T-helper 1 cell treated with Interleukin-12 subunit alpha and Interleukin-12 subunit beta and Interleukin-4 antibody, amounts not matched to agents 30 μg/mL and 1 μg/mL, for 36 hours (primary cell): Measurements from ENCODE around the gene ASIC4.

Experiments
- H3K27ac Mint-ChIP-seq: one replicate; pipeline ENCODE4 v1.8.0; 2021; ENCODE audit warnings: mild to moderate bottlenecking, mixed read lengths
- H3K27me3 Mint-ChIP-seq: one replicate; pipeline ENCODE4 v1.8.0; 2021; ENCODE audit warnings: low read depth, mixed read lengths
- H3K36me3 Mint-ChIP-seq: one replicate; pipeline ENCODE4 v1.8.0; 2021; ENCODE audit warnings: low read depth, mixed read lengths
- H3K4me1 Mint-ChIP-seq: one replicate; pipeline ENCODE4 v1.8.0; 2021; ENCODE audit warnings: low read depth, mixed read lengths
- H3K4me3 Mint-ChIP-seq: one replicate; pipeline ENCODE4 v1.8.0; 2021; ENCODE audit warnings: mild to moderate bottlenecking, moderate library complexity, mixed read lengths
- H3K9me3 Mint-ChIP-seq: one replicate; pipeline ENCODE4 v1.8.0; 2021; ENCODE audit warnings: mixed read lengths

Gene ASIC4

DNA sequence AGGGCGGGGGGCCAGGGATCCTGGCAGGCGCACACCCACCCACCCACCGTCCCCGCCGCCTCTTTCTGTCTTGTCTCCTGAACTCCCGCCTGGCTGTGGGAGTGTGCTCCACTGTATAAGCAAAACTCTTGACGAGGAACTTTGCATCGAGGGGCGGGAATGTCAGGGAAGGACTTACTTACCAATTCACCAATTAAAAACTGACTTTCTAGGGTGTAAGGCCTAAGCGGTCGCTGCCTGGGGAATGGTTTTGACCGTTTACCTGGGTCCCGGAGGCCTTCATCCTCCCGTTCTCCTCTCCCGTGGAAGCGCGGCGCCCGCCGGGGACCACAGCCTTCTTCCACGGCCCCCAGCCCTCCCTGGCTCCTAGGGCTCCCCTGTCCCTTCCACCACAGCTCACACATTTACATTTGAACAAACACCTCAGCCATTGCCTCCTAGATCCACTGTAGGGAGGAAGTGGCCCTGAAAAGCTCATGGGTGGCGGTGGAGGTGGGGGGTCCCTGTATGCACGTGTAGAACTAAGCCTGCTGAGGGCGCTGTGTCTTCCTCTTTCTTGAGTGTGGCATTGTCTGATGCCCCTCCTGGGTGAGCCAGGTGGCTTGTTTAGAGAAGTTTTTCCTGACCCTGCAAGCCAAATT, 8.9 kb downstream of the ASIC4 start:
- H3K36me3 Mint-ChIP-seq: no peaks in the 10 kb centered on the region

GRCh38 chr2:219524817-219525216, 10.5 kb downstream of the ASIC4 start:
- H3K4me1 Mint-ChIP-seq: no peaks in the 10 kb centered on the region
- peaks cover 87% of the 10 kb centered on the region for H3K27me3 Mint-ChIP-seq
- H3K9me3 Mint-ChIP-seq: no peaks in the 10 kb centered on the region
- no peak overlapping the region for H3K4me3 Mint-ChIP-seq
- no peak overlapping the region for H3K27ac Mint-ChIP-seq
- no peaks in the 10 kb centered on the region for H3K36me3 Mint-ChIP-seq

More for the DNA sequence above, 8.9 kb downstream of the ASIC4 start:
- H3K27me3 Mint-ChIP-seq: peaks cover 80% of the 10 kb centered on the region
- no peak overlapping the region for H3K4me3 Mint-ChIP-seq
- no peaks in the 10 kb centered on the region for H3K9me3 Mint-ChIP-seq
- no peak overlapping the region for H3K27ac Mint-ChIP-seq
- H3K4me1 Mint-ChIP-seq: no peaks in the 10 kb centered on the region

GRCh38 chr2:219525533-219526232, 11.4 kb downstream of the ASIC4 start:
- Mint-ChIP-seq H3K4me1 (no peaks in the 10 kb centered on the region), H3K27me3 (peaks cover 87% of the 10 kb centered on the region), H3K9me3 (no peaks in the 10 kb centered on the region), H3K36me3 (no peaks in the 10 kb centered on the region), H3K4me3 (no peak overlapping the region), H3K27ac (no peak overlapping the region)

DNA sequence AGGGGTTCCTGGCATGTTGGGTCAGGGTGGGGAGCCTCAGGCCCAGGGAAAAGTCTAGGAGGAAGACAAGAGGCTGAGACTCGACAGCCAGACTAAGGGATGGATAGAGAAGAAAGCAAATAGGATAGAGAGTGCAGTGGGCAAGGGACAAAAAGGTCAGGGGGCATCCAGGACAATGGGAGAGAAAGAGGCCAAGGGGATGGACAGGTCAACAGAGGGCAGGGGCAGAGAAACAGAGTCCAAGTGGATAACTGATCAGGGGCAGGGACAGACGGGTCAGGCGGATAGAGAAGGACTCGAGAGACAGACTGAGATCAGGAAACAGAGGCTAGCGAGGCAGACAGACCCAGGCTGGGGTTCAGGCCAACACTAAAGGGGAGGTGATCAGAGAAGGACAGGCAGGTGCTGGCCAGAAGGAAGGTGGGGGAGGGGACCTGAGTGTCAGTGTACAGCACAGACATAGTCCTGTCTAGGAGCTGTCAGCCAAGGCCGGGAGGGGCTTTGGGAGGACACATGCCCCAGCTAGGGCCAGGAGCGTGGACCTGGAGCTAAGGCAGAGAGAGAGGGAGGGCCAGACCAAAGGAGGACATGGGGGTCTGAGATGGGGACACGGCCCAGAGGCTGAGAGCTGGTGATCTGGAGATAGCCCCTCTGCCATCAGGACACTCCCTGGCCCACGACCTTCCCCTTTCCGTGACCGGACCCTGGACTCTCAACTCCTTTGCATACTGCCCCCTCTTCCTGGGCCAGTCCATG, 12.2 kb downstream of the ASIC4 start:
- no peaks in the 10 kb centered on the region for H3K9me3 Mint-ChIP-seq
- H3K27me3 Mint-ChIP-seq: peaks cover 87% of the 10 kb centered on the region
- no peaks in the 10 kb centered on the region for H3K36me3 Mint-ChIP-seq
- no peaks in the 10 kb centered on the region for H3K4me1 Mint-ChIP-seq
- no peak overlapping the region for H3K4me3 Mint-ChIP-seq
- no peak overlapping the region for H3K27ac Mint-ChIP-seq

- H3K4me3 Mint-ChIP-seq: no peak overlapping the region
- no peak overlapping the region for H3K27ac Mint-ChIP-seq
- H3K27me3 Mint-ChIP-seq: peaks cover 82% of the 10 kb centered on the region
- H3K9me3 Mint-ChIP-seq: no peaks in the 10 kb centered on the region
- H3K36me3 Mint-ChIP-seq: no peaks in the 10 kb centered on the region
- H3K4me1 Mint-ChIP-seq: no peaks in the 10 kb centered on the region
Observed at GRCh38 chr2:219527076-219527394, 12.8 kb downstream of the ASIC4 start.

DNA sequence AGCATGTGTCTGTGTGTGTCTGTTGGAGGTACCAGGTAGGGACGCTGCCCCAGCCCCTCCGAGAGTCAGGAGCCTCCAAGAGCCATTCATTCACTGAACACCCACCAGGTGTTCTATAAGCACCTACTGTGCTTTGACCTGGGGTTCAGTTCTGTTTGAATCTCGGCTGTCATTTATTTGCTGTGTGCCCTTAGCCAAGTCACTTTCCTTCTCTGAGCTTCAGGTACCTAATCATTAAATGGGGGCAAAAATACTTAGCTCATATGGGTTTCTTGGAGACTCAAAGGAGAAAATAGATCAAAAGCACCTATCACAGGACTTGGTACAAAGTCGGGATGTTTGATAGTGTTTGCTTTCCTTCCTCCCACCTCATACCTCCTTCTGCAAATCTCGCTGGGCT, 13.2 kb downstream of the ASIC4 start:
- H3K36me3 Mint-ChIP-seq: no peaks in the 10 kb centered on the region
- H3K4me3 Mint-ChIP-seq: no peak overlapping the region
- no peaks in the 10 kb centered on the region for H3K4me1 Mint-ChIP-seq
- H3K9me3 Mint-ChIP-seq: no peaks in the 10 kb centered on the region
- H3K27me3 Mint-ChIP-seq: peaks cover 80% of the 10 kb centered on the region
- no peak overlapping the region for H3K27ac Mint-ChIP-seq

DNA sequence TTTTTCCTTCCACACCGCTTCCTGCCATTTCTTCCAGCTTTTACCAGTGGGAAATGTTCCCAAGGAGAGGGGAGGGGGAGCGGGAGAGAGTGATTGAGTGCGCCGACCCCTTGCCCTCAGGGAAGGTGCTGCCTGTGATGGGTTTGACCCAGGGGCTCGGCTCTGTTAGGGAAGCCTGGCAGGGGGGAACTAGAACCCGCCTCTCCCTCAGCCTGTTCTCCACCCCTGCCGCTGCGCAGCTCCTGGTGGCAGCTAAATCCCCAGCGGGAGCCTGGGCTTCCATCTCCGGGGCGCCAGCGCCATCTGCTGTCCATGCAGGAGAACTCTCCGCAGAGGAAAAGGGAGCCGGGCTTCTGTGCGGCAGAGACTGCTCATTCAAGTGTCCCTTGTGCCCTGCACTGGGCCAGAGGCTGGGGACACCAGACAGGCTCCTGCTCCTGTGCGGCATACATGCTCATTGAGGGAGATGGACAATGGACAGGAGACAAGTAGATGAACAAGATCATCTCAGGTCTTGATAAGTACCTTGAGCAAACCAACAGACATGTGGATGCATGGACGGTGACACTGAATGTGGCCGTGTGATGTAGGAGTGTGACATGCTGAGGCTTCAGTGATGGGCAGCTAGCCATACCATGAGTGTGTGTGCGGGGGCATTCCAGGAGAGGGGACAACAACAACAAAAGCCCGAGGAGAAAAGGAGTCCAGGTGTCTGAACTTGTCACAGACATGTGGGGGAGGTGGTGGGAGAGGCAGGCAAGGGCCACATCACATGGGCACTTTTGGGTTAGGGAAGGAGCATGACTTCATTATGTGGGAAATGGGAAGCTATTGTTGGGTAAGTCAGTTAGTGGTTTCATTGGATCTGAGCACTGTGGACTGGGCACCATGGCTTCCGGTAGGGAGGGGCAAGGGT, 16.0 kb downstream of the ASIC4 start:
- H3K4me3 Mint-ChIP-seq: no peak overlapping the region
- peaks cover 58% of the 10 kb centered on the region for H3K27me3 Mint-ChIP-seq
- no peaks in the 10 kb centered on the region for H3K36me3 Mint-ChIP-seq
- no peaks in the 10 kb centered on the region for H3K4me1 Mint-ChIP-seq
- no peaks in the 10 kb centered on the region for H3K9me3 Mint-ChIP-seq
- H3K27ac Mint-ChIP-seq: no peak overlapping the region

DNA sequence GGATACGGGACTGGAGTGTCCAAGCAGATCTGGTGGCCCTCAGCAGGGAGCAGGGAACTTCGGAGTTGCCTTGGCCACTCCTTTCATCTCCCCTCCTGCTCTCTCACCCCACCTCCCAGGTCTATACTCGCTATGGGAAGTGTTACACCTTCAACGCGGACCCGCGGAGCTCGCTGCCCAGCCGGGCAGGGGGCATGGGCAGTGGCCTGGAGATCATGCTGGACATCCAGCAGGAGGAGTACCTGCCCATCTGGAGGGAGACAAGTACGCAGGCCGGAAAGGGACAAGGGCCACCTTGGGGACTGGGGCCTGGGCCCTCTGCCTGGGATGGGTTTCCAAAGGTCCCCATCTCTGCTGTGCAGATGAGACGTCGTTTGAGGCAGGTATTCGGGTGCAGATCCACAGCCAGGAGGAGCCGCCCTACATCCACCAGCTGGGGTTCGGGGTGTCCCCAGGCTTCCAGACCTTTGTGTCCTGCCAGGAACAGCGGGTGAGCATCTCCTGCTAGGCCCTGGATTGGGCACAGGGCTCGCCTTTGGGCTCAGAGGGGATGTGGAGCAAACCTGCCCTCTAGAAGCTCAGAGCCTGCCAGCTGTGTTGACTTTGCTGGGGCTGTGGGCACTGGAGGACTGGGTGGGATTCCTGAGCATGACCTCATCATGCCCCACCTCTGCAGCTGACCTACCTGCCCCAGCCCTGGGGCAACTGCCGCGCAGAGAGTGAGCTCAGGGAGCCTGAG, 17.5 kb downstream of the ASIC4 start:
- no peaks in the 10 kb centered on the region for H3K36me3 Mint-ChIP-seq
- H3K4me1 Mint-ChIP-seq: no peaks in the 10 kb centered on the region
- H3K27ac Mint-ChIP-seq: no peak overlapping the region
- no peak overlapping the region for H3K4me3 Mint-ChIP-seq
- H3K27me3 Mint-ChIP-seq: peaks cover 45% of the 10 kb centered on the region
- no peaks in the 10 kb centered on the region for H3K9me3 Mint-ChIP-seq

DNA sequence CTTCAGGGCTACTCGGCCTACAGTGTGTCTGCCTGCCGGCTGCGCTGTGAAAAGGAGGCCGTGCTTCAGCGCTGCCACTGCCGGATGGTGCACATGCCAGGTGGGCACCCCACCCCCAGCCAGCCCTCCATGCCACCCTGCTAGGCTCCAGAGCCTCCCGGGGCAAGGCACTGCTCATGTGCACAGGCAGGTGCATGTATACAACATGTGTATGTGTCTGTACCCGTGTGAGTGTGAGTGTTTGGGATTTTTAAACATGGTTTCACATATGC, 18.0 kb downstream of the ASIC4 start:
- H3K27ac Mint-ChIP-seq: no peak overlapping the region
- no peaks in the 10 kb centered on the region for H3K36me3 Mint-ChIP-seq
- no peaks in the 10 kb centered on the region for H3K4me1 Mint-ChIP-seq
- H3K27me3 Mint-ChIP-seq: peaks cover 41% of the 10 kb centered on the region
- H3K9me3 Mint-ChIP-seq: no peaks in the 10 kb centered on the region
- H3K4me3 Mint-ChIP-seq: no peak overlapping the region

DNA sequence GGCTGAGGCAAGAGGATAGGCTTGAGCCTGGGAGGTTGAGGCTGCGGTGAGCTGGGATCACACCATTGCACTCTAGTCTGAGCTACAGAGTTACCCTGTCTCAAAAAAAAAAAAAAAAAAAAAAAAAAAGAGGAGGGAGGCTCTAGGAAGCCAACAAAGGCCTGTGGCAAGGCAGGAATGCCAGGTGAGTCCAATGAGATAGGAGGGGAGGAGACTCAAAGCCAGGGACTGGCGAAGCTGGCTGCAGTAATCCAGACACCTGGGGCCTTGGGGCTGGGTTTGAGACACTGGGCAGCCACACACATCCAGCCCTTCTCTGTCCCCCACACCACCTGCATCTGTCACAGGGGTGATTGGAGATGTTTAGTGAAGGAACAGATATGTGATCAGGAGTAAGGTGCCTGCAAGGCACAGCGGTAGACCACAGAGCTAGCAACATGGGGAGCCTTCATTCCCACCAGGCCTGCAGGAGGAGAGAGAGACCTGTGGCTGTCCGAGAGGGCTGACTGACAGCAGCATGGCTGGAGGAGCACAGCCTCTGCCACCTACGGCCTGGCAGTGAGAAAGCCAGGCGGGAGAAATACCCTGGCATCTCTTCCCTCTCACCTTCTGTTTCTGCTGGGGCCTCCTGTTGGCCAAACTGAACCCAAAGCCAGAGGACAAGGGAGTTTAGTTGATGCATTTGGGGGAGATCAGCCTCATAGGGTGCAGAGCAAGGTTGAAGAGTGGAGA, 19.8 kb downstream of the ASIC4 start:
- Mint-ChIP-seq H3K4me3 (no peak overlapping the region), H3K27ac (no peak overlapping the region), H3K9me3 (no peaks in the 10 kb centered on the region), H3K4me1 (no peaks in the 10 kb centered on the region), H3K36me3 (peaks cover 2% of the 10 kb centered on the region), H3K27me3 (peaks cover 24% of the 10 kb centered on the region)

- Mint-ChIP-seq H3K4me1 (no peaks in the 10 kb centered on the region), H3K36me3 (peaks cover 10% of the 10 kb centered on the region), H3K27ac (no peak overlapping the region), H3K4me3 (no peak overlapping the region), H3K27me3 (peaks cover under 1% of the 10 kb centered on the region), H3K9me3 (no peaks in the 10 kb centered on the region)
Observed at GRCh38 chr2:219536425-219536824, 22.1 kb downstream of the ASIC4 start.

DNA sequence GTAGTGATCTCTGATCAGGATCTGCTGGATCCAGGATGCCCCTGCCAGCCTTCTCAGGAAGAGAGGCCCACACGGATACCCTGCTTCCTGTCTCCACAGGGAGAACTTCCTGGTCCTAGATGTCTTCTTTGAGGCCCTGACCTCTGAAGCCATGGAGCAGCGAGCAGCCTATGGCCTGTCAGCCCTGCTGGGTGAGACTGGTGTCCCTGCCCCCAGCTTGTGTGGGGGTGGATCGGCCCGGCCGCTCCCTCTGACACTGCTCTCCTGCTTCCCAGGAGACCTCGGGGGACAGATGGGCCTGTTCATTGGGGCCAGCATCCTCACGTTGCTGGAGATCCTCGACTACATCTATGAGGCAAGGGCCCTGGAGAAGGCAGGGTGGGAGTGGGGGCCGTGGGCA, 22.7 kb downstream of the ASIC4 start:
- H3K27me3 Mint-ChIP-seq: no peaks in the 10 kb centered on the region
- H3K4me3 Mint-ChIP-seq: no peak overlapping the region
- no peaks in the 10 kb centered on the region for H3K4me1 Mint-ChIP-seq
- no peak overlapping the region for H3K27ac Mint-ChIP-seq
- no peaks in the 10 kb centered on the region for H3K9me3 Mint-ChIP-seq
- H3K36me3 Mint-ChIP-seq: peaks cover 10% of the 10 kb centered on the region

DNA sequence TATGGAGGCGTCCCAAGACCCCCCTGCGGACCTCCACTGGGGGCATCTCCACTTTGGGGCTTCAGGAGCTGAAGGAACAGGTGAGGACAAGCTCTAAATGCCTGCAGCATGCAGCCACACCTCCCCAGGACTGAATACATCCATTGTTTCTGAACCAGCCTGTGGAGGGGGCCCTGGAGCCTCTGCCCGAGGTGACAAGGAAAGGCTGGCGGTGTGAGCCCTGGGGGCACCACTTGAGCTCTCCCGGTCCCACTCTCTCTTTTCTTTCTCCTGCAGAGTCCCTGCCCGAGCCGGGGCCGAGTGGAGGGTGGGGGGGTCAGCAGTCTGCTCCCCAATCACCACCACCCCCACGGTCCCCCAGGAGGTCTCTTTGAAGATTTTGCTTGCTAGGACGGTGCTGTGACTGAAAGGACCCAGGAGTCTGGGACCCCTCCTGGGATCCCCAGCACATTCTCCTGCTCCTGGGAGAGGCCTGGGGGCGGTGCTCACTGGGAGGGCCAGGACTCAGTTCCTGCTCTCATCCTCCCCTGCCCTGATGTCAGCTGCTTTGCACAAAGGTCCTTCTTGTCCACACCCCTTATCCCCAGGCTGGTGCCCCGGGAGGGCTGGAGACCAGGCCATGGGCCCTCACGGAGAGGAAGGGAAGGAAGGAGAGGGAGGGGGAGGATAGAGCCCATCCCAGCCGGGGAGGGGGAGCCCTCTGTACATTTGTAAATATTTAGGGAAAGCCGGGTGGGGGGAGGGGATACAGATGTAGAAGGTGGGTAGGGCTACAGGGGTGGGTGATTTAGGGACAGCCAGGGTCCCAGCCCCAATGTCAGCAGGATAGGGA, 23.6 kb downstream of the ASIC4 start:
- H3K27me3 Mint-ChIP-seq: no peaks in the 10 kb centered on the region
- no peak overlapping the region for H3K27ac Mint-ChIP-seq
- H3K9me3 Mint-ChIP-seq: no peaks in the 10 kb centered on the region

More for the DNA sequence above, 23.6 kb downstream of the ASIC4 start:
- no peak overlapping the region for H3K4me3 Mint-ChIP-seq
- H3K36me3 Mint-ChIP-seq: peaks cover 10% of the 10 kb centered on the region
- H3K4me1 Mint-ChIP-seq: peaks cover 8% of the 10 kb centered on the region
